ENCODE results near the gene PSMC4.
A peak's percentile ranks its signal among the peaks of the same experiment; 100 is the strongest.

Gene PSMC4

DNA sequence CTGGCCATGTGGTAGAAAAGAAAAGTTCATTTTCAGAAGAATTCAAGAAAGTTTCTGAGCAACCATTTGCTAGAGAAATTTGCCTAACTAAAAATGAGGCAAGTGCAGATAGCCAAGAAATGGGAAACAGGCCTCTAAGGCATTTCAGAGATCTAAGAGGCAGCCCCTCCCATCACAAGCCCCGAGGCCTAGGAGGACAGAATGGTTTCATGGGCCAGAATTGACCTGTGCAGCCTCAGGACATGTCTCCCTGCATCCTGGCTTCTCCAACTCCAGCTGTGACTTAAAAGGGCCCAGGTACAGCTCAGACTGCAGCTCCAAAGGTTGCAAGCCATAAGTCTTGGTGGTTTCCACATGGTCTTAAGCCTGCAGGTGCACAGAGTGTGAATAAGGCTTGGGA, 22.6 kb downstream of the PSMC4 start:
- no peak for DNase-seq (ENCODE audit: low spot score)

GRCh38 chr19:39994361-39994760, 23.4 kb downstream of the PSMC4 start:
- DNase-seq (ENCODE audit: low spot score), result no peak

DNA sequence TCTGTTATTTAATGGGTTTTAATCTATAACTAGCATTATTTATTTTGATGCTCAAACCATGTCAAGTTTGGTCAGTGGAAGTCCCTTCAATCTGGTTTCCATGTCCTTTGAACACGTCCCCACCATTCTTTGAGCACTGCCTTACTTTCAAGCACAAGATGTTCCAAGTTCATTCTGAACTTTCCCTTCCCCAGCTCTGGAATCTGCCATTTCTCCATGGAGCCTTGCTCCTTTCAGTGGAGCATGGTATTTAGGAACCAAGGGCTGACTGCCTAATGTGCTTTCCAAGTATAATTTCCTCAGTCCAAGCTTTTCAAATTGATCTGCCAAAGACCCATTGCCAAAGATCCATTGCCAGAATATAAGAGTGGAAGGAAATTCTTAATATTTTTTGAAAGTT, 24.8 kb downstream of the PSMC4 start:
- DNase-seq (ENCODE audit: low spot score), result no peak

- no peak for DNase-seq (ENCODE audit: low spot score)
Measured at GRCh38 chr19:39996218-39996810, 25.3 kb downstream of the PSMC4 start.

- DNase-seq (ENCODE audit: low spot score), result peak; percentile 93
Measured at GRCh38 chr19:39996811-39997637, 26.1 kb downstream of the PSMC4 start, which contains the start of gene ZNF546. ZNF546 (plus strand) TSS chr19:39997060; CDS start chr19:39998327, 1,267 bp downstream.

DNA sequence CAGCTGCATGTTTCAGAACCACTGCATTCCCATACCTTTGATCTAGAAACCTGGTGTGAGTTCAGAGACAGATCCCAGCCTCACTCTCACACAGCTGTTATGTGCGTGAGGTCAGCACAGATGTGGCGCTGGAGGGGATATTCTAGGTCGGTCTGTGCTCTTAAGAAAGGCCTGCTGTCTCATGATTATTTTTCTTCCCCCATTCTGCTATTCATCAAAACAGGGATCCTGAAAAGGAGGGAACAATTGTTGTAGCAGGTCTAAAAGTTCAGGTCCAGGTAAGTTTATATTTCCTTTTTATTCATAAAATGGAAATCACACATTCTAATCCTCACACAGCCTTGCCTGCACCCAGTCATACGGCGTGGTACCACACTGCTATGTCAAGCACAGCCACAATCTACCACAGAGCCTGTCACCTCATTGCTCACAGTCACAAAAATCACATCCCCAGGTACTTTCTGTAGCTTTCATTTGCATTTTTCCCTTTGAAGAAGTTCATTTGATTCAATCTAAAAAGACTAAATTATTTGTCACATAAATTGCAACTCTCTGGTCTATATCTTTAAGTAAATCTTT, 26.8 kb downstream of the PSMC4 start:
- no peak for DNase-seq (ENCODE audit: low spot score)

- DNase-seq (ENCODE audit: low spot score), result no peak
Measured at GRCh38 chr19:39998501-39998900, 27.5 kb downstream of the PSMC4 start.

DNA sequence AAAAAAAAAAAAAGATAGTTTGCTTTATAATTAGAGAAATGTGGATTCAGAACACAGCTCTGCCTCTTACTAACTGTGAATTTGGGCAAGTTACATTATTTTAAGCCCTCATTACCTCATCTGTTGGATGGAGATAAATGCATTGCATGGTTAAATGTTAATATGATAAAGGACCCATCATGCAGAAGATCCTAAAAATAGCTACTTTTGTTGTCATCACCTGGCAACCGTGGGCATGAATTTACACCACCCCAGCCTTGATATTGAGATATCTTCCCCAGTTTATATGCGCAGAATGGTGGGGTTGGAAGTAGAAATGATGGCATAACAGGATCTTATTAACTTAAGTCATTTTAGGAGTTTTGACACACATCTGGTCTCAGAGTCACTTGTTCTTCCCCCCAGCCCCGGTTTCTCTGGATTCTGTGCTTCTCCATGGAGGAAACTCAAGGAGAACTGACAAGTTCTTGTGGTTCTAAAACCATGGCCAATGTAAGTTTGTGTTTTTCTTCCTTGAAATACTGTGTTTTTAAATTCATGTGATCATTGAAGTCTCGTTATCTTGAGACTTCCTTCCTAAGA, 34.8 kb downstream of the PSMC4 start:
- DNase-seq (ENCODE audit: low spot score), result no peak

DNA sequence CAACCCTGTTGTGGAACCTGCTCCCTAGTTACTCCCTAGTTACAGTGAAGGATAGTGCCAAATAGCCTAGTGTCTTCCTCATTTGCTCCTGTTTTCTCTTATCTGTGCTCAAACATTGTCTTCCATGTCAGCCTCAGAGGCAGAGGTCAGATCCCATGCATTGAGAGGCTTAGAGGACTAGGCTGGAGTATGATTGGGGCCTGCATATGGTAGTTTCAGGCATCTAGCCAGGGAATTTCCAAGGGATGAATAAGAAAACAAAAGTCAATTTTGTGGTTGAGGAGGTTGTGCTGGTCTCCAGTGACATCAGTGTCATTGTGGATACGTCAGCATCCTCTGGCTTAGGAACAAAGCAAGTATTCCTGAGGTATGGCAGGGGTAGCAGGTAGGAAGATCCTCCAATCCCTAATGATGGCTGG, 35.3 kb downstream of the PSMC4 start:
- no peak for DNase-seq (ENCODE audit: low spot score)

GRCh38 chr19:40009674-40010073, 38.7 kb downstream of the PSMC4 start:
- no peak for DNase-seq (ENCODE audit: low spot score)

- DNase-seq (ENCODE audit: low spot score), result no peak
Measured at GRCh38 chr19:40013991-40014390, 43.0 kb downstream of the PSMC4 start.

DNA sequence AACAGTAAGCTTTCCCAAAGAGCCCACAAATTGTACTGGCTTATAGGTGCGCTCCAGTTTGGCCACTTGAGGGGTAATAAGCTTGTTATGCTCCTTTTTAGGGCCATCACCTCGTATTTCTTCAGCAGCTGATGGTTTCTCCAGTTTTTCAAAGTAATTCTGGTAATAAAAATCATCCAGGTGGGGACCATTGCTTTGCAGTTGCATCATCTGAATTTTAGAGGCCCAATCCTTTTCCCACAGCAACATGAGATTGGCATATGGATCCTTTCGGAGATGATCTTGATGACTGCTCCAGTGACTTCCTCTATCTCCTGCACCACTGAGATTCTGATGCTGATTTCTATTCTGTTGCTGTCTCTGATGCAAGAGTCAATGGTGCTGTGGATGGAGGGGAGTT, 53.0 kb downstream of the PSMC4 start:
- no peak for DNase-seq (ENCODE audit: low spot score)

DNA sequence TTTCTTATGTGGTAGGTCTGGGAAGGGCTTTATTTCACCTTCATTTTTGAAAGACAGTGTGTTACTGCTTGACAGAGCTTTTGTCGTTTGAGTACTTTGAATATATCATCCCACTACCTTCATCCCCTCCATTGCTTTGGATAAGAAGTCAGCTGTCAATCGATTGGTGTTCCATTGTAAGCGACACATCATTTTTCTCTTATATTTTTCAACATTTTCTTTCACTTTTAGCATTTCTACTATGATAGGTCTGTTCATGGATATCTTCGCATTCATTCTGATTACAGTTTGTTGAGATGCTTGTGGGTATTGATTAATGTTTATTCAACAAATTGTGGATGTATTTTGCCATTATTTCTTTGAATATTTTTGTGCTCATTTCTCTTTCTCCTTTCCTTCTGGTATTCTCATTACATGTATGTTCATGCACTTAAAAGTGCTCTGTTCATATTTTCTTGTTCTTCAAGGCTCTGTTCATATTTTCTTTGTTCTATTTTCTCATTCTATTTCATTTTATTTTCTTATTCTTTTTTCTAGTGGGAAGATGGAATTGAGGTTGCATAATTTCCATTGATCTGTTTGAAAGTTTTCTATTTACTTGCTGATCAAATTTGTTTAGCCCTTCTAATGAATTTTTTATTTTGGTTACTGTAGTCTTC, 55.1 kb downstream of the PSMC4 start:
- no peak for DNase-seq (ENCODE audit: low spot score)

- DNase-seq (ENCODE audit: low spot score), result no peak
Measured at GRCh38 chr19:40026597-40026970, 55.6 kb downstream of the PSMC4 start.
